HEK293 (cell line): ENCODE results near the gene AFG1L.

Experiments used
- BCL11A ChIP-seq: fragments of 450-650 bp; formaldehyde crosslinking; IDR thresholded peaks from 2 replicates; pipeline ENCODE4 v1.5.1; 2016; ENCODE audit warnings: low read depth, missing biosample characterization, missing genetic modification characterization
- KLF7 ChIP-seq: fragments of 450-650 bp; formaldehyde crosslinking; IDR thresholded peaks from 2 replicates; pipeline ENCODE4 v1.5.1; 2016; ENCODE audit warnings: missing biosample characterization, missing genetic modification characterization, borderline replicate concordance
- SP2 ChIP-seq: fragments of 450-650 bp; formaldehyde crosslinking; IDR thresholded peaks from 2 replicates; pipeline ENCODE4 v1.5.1; 2016; ENCODE audit warnings: missing biosample characterization, missing genetic modification characterization
- YY1 ChIP-seq: fragments of 450-650 bp; formaldehyde crosslinking; IDR thresholded peaks from 2 replicates; pipeline ENCODE4 v1.5.1; 2018; ENCODE audit warnings: missing biosample characterization, missing genetic modification characterization
- YY2 ChIP-seq: fragments of 450-650 bp; formaldehyde crosslinking; IDR thresholded peaks from 2 replicates; pipeline ENCODE4 v1.5.1; 2016; ENCODE audit warnings: missing biosample characterization, missing genetic modification characterization
- ZNF121 ChIP-seq: fragments of 450-650 bp; formaldehyde crosslinking; IDR thresholded peaks from 2 replicates; pipeline ENCODE4 v1.5.1; 2016; ENCODE audit warnings: missing biosample characterization, missing genetic modification characterization
- ZNF132 ChIP-seq: fragments of 450-650 bp; formaldehyde crosslinking; IDR thresholded peaks from 2 replicates; pipeline ENCODE4 v1.5.1; 2017; ENCODE audit warnings: missing biosample characterization, missing genetic modification characterization, borderline replicate concordance
- ZNF138 ChIP-seq: fragments of 450-650 bp; formaldehyde crosslinking; IDR thresholded peaks from 2 replicates; pipeline ENCODE4 v1.5.1; 2016; ENCODE audit warnings: missing biosample characterization, missing genetic modification characterization, borderline replicate concordance
- ZNF274 ChIP-seq, 2 experiments: fragments of 200-500 bp in 1 of 2; fragments of 450-650 bp in 1 of 2; sonication (Bioruptor generic) in 1 of 2; formaldehyde crosslinking in 1 of 2; IDR thresholded peaks; 2 replicates each; pipeline versions ENCODE4 v1.5.1 to v1.6.1; 2014 to 2016; ENCODE audit warnings: borderline replicate concordance in 1 of 2, inconsistent platforms in 1 of 2, low read length in 1 of 2, missing biosample characterization in 1 of 2, missing genetic modification characterization in 1 of 2
- ZNF521 ChIP-seq: fragments of 450-650 bp; formaldehyde crosslinking; IDR thresholded peaks from 2 replicates; pipeline ENCODE4 v1.5.1; 2017; ENCODE audit warnings: missing biosample characterization, mild to moderate bottlenecking, missing genetic modification characterization
- ZNF658 ChIP-seq: fragments of 450-650 bp; formaldehyde crosslinking; IDR thresholded peaks from 2 replicates; pipeline ENCODE4; 2016; ENCODE audit warnings: missing biosample characterization, missing genetic modification characterization
- ZNF830 ChIP-seq: fragments of 450-650 bp; IDR thresholded peaks from 2 replicates; pipeline ENCODE4 v1.5.0; 2018; ENCODE audit warnings: missing biosample characterization, missing genetic modification characterization, low read depth, mild to moderate bottlenecking, moderate library complexity
- TF ChIP-seq, protein P1 (sequence below): fragments of 450-650 bp; formaldehyde crosslinking; IDR thresholded peaks from 2 replicates; pipeline ENCODE4 v1.5.1; 2016; ENCODE audit warnings: missing biosample characterization, missing genetic modification characterization
- TF ChIP-seq, protein P2 (sequence below): fragments of 450-650 bp; formaldehyde crosslinking; IDR thresholded peaks from 2 replicates; pipeline ENCODE4 v1.5.1; 2016; ENCODE audit warnings: missing biosample characterization, missing genetic modification characterization

DNA sequence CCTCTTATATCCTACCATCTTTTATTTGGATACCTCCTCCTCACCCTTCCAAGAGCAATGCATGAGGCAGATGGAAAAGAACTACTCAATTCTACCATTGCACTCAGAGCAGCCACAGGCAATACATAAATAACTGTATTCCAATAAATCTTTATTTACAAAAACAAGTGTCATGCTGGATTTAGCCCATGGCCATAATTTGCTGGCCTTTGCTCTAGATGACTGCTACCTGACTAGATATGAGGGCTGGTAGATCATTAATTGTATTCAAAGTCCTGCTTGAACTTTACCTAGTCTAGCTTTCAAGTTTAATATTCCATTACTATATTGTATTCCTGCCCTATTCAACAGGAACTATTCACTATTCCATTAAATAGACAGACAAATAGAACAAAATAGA lies 37.1 kb downstream of the AFG1L start:
- TF ChIP-seq, protein P1, sequence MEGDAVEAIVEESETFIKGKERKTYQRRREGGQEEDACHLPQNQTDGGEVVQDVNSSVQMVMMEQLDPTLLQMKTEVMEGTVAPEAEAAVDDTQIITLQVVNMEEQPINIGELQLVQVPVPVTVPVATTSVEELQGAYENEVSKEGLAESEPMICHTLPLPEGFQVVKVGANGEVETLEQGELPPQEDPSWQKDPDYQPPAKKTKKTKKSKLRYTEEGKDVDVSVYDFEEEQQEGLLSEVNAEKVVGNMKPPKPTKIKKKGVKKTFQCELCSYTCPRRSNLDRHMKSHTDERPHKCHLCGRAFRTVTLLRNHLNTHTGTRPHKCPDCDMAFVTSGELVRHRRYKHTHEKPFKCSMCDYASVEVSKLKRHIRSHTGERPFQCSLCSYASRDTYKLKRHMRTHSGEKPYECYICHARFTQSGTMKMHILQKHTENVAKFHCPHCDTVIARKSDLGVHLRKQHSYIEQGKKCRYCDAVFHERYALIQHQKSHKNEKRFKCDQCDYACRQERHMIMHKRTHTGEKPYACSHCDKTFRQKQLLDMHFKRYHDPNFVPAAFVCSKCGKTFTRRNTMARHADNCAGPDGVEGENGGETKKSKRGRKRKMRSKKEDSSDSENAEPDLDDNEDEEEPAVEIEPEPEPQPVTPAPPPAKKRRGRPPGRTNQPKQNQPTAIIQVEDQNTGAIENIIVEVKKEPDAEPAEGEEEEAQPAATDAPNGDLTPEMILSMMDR (tag by site-specific recombination), result no peak
- TF ChIP-seq ZNF658 (tag by site-specific recombination) (no peak), KLF7 (tag by site-specific recombination) (no peak), YY1 (no peak), YY2 (tag by site-specific recombination) (no peak), SP2 (no peak), ZNF121 (tag by site-specific recombination) (no peak), ZNF830 (tag by site-specific recombination) (no peak), ZNF521 (tag by site-specific recombination) (no peak), ZNF138 (tag by site-specific recombination) (no peak), ZNF274 (IDR thresholded peaks at IDR 0.05; ENCODE audit: low read length) (no peak), ZNF274 (tag by site-specific recombination; IDR thresholded peaks at IDR 0.05; ENCODE audit: borderline replicate concordance) (no peak), ZNF132 (no peak), BCL11A (tag by site-specific recombination) (no peak)
- TF ChIP-seq, protein P2, sequence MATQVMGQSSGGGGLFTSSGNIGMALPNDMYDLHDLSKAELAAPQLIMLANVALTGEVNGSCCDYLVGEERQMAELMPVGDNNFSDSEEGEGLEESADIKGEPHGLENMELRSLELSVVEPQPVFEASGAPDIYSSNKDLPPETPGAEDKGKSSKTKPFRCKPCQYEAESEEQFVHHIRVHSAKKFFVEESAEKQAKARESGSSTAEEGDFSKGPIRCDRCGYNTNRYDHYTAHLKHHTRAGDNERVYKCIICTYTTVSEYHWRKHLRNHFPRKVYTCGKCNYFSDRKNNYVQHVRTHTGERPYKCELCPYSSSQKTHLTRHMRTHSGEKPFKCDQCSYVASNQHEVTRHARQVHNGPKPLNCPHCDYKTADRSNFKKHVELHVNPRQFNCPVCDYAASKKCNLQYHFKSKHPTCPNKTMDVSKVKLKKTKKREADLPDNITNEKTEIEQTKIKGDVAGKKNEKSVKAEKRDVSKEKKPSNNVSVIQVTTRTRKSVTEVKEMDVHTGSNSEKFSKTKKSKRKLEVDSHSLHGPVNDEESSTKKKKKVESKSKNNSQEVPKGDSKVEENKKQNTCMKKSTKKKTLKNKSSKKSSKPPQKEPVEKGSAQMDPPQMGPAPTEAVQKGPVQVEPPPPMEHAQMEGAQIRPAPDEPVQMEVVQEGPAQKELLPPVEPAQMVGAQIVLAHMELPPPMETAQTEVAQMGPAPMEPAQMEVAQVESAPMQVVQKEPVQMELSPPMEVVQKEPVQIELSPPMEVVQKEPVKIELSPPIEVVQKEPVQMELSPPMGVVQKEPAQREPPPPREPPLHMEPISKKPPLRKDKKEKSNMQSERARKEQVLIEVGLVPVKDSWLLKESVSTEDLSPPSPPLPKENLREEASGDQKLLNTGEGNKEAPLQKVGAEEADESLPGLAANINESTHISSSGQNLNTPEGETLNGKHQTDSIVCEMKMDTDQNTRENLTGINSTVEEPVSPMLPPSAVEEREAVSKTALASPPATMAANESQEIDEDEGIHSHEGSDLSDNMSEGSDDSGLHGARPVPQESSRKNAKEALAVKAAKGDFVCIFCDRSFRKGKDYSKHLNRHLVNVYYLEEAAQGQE, result no peak
